Renal cortical epithelial cell (primary cell): ENCODE data around the gene MARK4. TPM values are rescaled to one million over a fixed set of nuclear protein-coding genes. Genes with fewer than 3 reads are reported as not detected.
"Not testable (repeated sequence)": the region's sequence is repeated elsewhere in the genome, so short reads cannot be mapped to it uniquely, and the experiment has no call there.

Experiments
- DNase-seq: peaks from one replicate; pipeline ENCODE4 v3.0.0-alpha.2; 2011; ENCODE audit warnings: low read depth
- total RNA-seq: library from RNA; depleted of rRNA; stranded (reverse); fragments of >200 nt; gene quantifications from 2 replicates; pipeline ENCODE4 v1.2.3, GENCODE V29; 2014

MARK4 gene
- total RNA-seq, 1 donor from 2014 or later: 27.2 TPM

GRCh38 chr19:45305421-45305820, 54.4 kb downstream of the MARK4 start:
- no peak for DNase-seq

- DNase-seq: no peak
Measured at GRCh38 chr19:45306040-45306439, 55.0 kb downstream of the MARK4 start.

GRCh38 chr19:45306518-45307027, 55.5 kb downstream of the MARK4 start:
- no peak for DNase-seq

GRCh38 chr19:45307361-45307760, 56.3 kb downstream of the MARK4 start:
- DNase-seq: no peak

- DNase-seq: not testable (repeated sequence)
Measured at GRCh38 chr19:45309322-45309721, 58.3 kb downstream of the MARK4 start.

GRCh38 chr19:45311621-45312020, 60.5 kb downstream of the MARK4 start:
- no peak for DNase-seq

- not testable (repeated sequence) for DNase-seq
Measured at GRCh38 chr19:45312285-45312684, 61.2 kb downstream of the MARK4 start.

GRCh38 chr19:45314708-45315245, 63.7 kb downstream of the MARK4 start:
- no peak for DNase-seq

GRCh38 chr19:45315304-45315703, 64.2 kb downstream of the MARK4 start:
- DNase-seq: no peak

GRCh38 chr19:45320997-45321775, 70.1 kb downstream of the MARK4 start:
- DNase-seq: no peak

GRCh38 chr19:45321848-45322247, 70.8 kb downstream of the MARK4 start:
- DNase-seq: no peak

- no peak for DNase-seq
Measured at GRCh38 chr19:45322311-45322710, 71.2 kb downstream of the MARK4 start.

- DNase-seq: no peak
Measured at GRCh38 chr19:45322744-45323281, 71.7 kb downstream of the MARK4 start, which contains the start of gene CKM. CKM (minus strand) TSS chr19:45322875; CDS start chr19:45319713, 3,162 bp downstream.

- DNase-seq: no peak
Measured at GRCh38 chr19:45323671-45324081, 72.6 kb downstream of the MARK4 start.

- DNase-seq: no peak
Measured at GRCh38 chr19:45324349-45324907, 73.4 kb downstream of the MARK4 start.

- DNase-seq: no peak
Measured at GRCh38 chr19:45327404-45328143, 76.5 kb downstream of the MARK4 start.

- no peak for DNase-seq
Measured at GRCh38 chr19:45331411-45331810, 80.3 kb downstream of the MARK4 start.

GRCh38 chr19:45333609-45334303, 82.7 kb downstream of the MARK4 start:
- no peak for DNase-seq

GRCh38 chr19:45334881-45335280, 83.8 kb downstream of the MARK4 start:
- not testable (repeated sequence) for DNase-seq

- no peak for DNase-seq
Measured at GRCh38 chr19:45336696-45337251, 85.7 kb downstream of the MARK4 start.

GRCh38 chr19:45339629-45340028, 88.6 kb downstream of the MARK4 start:
- no peak for DNase-seq
